OCI-LY7 (cell line): ENCODE results near the gene RAB26. TPM values are rescaled to one million over a fixed set of nuclear protein-coding genes. Genes with fewer than 3 reads are reported as not detected.
"Not testable (repeated sequence)": the region's sequence is repeated elsewhere in the genome, so short reads cannot be mapped to it uniquely, and the experiment has no call there.

ENCODE experiments used
- BruUV-seq: library from RNA; stranded (reverse); fragments of 400-500 nt; replicated peaks from 2 replicates; lab custom pipeline; 2021; lab: Mats Ljungman, UMichigan
- CTCF ChIA-PET: fragments of 300-600 bp; sonication (Branson Sonifier 250); formaldehyde crosslinking; loops from one replicate; lab custom pipeline; 2022; ENCODE audit warnings: antibody characterized with exemption; ENCODE audit not compliant: unreplicated experiment; lab: Charles Lee
- POLR2A ChIA-PET: fragments of 300-600 bp; sonication (Branson Sonifier 250); formaldehyde crosslinking; loops from one replicate; lab custom pipeline; 2022; ENCODE audit warnings: antibody characterized with exemption; lab: Charles Lee
- DNase-seq: peaks from one replicate; pipeline ENCODE4 v3.0.0-alpha.2; 2015; ENCODE audit warnings: low spot score
- H2AFZ ChIP-seq: fragments of 200-600 bp; sonication (generic), shearing (Covaris generic); 2 replicates; pipeline ENCODE4 v1.6.1; 2014; ENCODE audit warnings: mild to moderate bottlenecking, antibody characterized with exemption, low read length, moderate library complexity
- H3K27ac ChIP-seq: fragments of 200-600 bp; sonication (generic); 2 replicates; pipeline ENCODE4 v1.5.1; 2014; ENCODE audit warnings: mixed run types, low read depth, mild to moderate bottlenecking, moderate library complexity, low read length, inconsistent platforms; ENCODE audit not compliant: poor library complexity, severe bottlenecking
- H3K36me3 ChIP-seq: fragments of 200-600 bp; sonication (generic); 2 replicates; pipeline ENCODE4 v1.6.1; 2014; ENCODE audit warnings: mild to moderate bottlenecking, antibody characterized with exemption, low read length, moderate library complexity, mixed read lengths; ENCODE audit not compliant: insufficient read depth
- H3K4me1 ChIP-seq: fragments of 200-600 bp; sonication (generic); 2 replicates; pipeline ENCODE4 v1.5.1; 2014; ENCODE audit warnings: mild to moderate bottlenecking, low read length; ENCODE audit not compliant: insufficient read depth, poor library complexity, severe bottlenecking
- H3K4me2 ChIP-seq: fragments of 200-600 bp; sonication (generic); 2 replicates; pipeline ENCODE4 v1.6.1; 2014; ENCODE audit warnings: mild to moderate bottlenecking, low read length
- H3K4me3 ChIP-seq: fragments of 200-600 bp; sonication (generic); 2 replicates; pipeline ENCODE4 v1.5.1; 2014; ENCODE audit warnings: mild to moderate bottlenecking, low read depth, low read length; ENCODE audit not compliant: poor library complexity, severe bottlenecking
- H3K79me2 ChIP-seq: fragments of 200-600 bp; sonication (generic); 2 replicates; pipeline ENCODE4 v1.6.1; 2016; ENCODE audit warnings: low read depth, mild to moderate bottlenecking, low read length, moderate library complexity, mixed read lengths; ENCODE audit not compliant: insufficient read depth
- H3K9me2 ChIP-seq: fragments of 200-600 bp; sonication (generic); 2 replicates; pipeline ENCODE4 v1.6.1; 2016; ENCODE audit warnings: mild to moderate bottlenecking, low read length, mixed read lengths; ENCODE audit not compliant: insufficient read depth
- H3K9me3 ChIP-seq: fragments of 200-600 bp; sonication (generic); 2 replicates; pipeline ENCODE4 v1.6.1; 2014; ENCODE audit warnings: mild to moderate bottlenecking, mixed run types, low read length, mixed read lengths
- H4K20me1 ChIP-seq: fragments of 200-600 bp; sonication (generic); 2 replicates; pipeline ENCODE4 v1.6.1; 2014; ENCODE audit warnings: mild to moderate bottlenecking, antibody characterized with exemption, low read length, moderate library complexity, mixed read lengths; ENCODE audit not compliant: insufficient read depth
- intact Hi-C: fragments of 100-400 bp; cut with micrococcal nuclease; formaldehyde crosslinking; loops from one replicate; pipeline ENCODE4 v1.10.0; 2022; ENCODE audit not compliant: unreplicated experiment
- total RNA-seq, 2 experiments: library from RNA; depleted of rRNA in 1 of 2; stranded (reverse); fragments of >200 nt in 1 of 2; shearing (Covaris generic) in 1 of 2; gene quantifications; 2 replicates each; pipeline ENCODE4 v1.2.3, GENCODE V29; 2014 to 2022

Gene RAB26
- total RNA-seq, 2 experiments from 2014 or later: 5.0 to 9.5 TPM

DNA sequence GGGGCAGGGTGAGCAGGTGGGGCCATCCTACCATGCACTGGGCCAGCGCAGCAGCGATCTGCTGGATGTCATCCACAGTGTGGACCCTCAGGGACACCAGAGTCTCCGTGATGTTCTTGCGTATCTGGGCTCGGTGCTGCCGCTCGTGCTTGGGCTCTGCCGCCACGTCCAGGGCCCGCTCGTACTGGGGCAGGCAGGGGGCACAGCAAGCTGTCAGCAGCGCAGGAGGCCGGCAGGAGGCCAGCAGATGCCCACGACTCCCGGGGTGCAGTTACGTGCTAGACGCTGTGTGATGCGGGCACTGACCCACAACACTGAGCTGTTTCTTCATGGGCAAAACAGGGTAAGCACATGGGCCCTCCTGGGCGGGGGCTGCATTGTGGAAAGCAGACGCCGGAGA lies 43.1 kb upstream of the RAB26 start:
- POLR2A ChIA-PET, H4K20me1 ChIP-seq, H3K9me2 ChIP-seq, H3K79me2 ChIP-seq, H3K4me2 ChIP-seq, H3K4me3 ChIP-seq, H2AFZ ChIP-seq, H3K4me1 ChIP-seq, H3K27ac ChIP-seq, H3K9me3 ChIP-seq, CTCF ChIA-PET, intact Hi-C loops, DNase-seq, BruUV-seq, H3K36me3 ChIP-seq: not testable (repeated sequence)

DNA sequence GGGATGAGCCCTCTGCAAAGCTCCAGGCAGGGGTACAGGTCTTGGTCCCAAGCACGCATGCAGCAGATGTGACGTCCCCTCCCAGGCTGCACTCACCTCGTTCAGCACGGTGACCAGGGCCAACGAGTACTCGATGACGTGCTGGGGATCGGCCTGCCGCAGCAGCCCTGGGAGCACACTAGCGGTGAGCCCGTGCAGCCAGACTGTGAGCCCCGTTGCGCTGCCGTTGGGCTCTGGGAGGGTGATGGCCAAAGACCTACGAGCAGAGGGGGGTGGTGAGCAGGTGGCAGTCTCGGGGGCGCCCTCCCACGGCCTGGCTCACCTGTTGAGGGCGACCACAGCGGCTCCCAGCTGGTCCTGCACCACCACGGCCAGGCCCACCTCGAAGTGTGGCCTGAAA lies 42.7 kb upstream of the RAB26 start:
- H3K4me2 ChIP-seq, H3K9me2 ChIP-seq, H3K9me3 ChIP-seq, H3K4me1 ChIP-seq, intact Hi-C loops, H3K27ac ChIP-seq, BruUV-seq, DNase-seq, H4K20me1 ChIP-seq, H2AFZ ChIP-seq, CTCF ChIA-PET, H3K4me3 ChIP-seq, H3K36me3 ChIP-seq, POLR2A ChIA-PET, H3K79me2 ChIP-seq: not testable (repeated sequence)

DNA sequence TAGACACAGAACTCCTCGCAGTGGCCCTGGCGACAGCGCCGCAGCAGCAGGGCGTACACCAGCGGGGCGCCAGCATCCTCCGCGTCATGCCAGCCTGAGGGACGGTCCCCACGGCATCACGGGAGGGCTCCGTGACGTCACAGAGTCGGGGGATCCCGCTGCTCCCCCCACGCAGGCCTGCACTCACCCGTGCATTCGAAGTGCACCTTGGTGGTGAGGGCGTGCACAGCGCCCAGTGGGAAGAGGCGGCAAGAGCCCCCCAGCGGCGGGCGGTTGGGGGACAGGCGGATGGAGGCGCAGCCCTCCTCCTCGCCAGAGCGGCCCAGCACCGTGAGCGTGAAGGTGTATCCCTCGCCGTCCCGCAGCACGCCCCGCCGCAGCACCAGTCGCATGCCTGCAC lies 42.2 kb upstream of the RAB26 start:
- H3K36me3 ChIP-seq, H3K9me3 ChIP-seq, intact Hi-C loops, H4K20me1 ChIP-seq, H2AFZ ChIP-seq, H3K4me1 ChIP-seq, CTCF ChIA-PET, H3K4me2 ChIP-seq, BruUV-seq, POLR2A ChIA-PET, H3K27ac ChIP-seq, DNase-seq, H3K9me2 ChIP-seq, H3K79me2 ChIP-seq, H3K4me3 ChIP-seq: not testable (repeated sequence)

DNA sequence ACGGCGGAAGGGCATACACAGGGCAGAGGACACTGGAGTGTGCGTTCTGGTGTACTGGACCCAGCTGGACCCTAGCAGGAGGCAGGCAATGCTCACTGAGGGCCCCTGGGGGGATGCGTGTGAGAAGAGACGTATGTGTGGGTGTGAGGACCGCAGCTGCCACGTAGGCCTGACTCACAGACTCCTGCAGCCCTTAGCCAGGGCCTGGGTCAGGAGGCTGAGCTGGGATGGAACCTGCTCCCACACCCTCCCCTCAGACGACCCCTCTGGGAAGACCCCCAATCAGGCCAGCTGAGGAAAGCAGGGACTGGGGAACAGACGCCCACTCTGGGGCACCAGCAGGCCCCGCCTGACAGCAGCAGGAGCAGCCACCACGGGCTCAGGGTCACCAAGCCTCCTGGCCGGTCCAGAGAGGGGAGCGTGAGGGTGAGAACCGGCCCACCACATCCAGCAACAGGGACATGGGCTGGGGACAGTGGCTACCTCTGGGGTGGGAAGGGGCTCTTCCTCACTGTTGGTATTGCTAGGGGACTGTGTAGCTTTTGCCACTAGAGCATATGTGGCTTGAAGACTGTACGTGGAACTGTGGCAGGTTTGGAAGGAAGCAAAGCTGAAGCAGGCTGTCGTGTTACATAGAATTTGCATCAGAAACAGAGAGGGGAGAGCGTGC lies 41.2 kb upstream of the RAB26 start:
- intact Hi-C loops, H3K27ac ChIP-seq, H3K79me2 ChIP-seq, CTCF ChIA-PET, H3K9me2 ChIP-seq, BruUV-seq, H2AFZ ChIP-seq, H3K4me1 ChIP-seq, H3K4me2 ChIP-seq, H4K20me1 ChIP-seq, DNase-seq, POLR2A ChIA-PET, H3K9me3 ChIP-seq, H3K36me3 ChIP-seq, H3K4me3 ChIP-seq: not testable (repeated sequence)

DNA sequence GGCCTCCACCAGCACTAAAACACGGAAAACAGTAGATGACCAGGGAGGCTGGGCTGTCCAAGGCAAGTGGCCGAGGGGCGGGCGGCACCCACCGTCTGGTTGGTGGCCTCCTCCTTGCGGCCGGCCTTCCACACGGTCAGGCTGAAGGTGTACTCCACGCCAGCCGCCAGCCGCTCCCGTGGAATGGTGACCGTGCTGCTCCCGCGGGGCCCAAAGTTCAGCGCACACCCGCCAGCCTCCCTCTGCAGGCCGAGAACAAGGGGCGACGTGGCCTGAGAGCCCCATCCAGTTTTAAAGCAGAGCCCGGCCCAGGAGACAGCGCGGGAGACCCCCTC lies 40.7 kb upstream of the RAB26 start:
- intact Hi-C loops, H3K9me3 ChIP-seq, H3K36me3 ChIP-seq, H3K4me1 ChIP-seq, H2AFZ ChIP-seq, CTCF ChIA-PET, H3K4me3 ChIP-seq, BruUV-seq, H3K79me2 ChIP-seq, H3K9me2 ChIP-seq, H3K27ac ChIP-seq, H4K20me1 ChIP-seq, DNase-seq, POLR2A ChIA-PET, H3K4me2 ChIP-seq: not testable (repeated sequence)

DNA sequence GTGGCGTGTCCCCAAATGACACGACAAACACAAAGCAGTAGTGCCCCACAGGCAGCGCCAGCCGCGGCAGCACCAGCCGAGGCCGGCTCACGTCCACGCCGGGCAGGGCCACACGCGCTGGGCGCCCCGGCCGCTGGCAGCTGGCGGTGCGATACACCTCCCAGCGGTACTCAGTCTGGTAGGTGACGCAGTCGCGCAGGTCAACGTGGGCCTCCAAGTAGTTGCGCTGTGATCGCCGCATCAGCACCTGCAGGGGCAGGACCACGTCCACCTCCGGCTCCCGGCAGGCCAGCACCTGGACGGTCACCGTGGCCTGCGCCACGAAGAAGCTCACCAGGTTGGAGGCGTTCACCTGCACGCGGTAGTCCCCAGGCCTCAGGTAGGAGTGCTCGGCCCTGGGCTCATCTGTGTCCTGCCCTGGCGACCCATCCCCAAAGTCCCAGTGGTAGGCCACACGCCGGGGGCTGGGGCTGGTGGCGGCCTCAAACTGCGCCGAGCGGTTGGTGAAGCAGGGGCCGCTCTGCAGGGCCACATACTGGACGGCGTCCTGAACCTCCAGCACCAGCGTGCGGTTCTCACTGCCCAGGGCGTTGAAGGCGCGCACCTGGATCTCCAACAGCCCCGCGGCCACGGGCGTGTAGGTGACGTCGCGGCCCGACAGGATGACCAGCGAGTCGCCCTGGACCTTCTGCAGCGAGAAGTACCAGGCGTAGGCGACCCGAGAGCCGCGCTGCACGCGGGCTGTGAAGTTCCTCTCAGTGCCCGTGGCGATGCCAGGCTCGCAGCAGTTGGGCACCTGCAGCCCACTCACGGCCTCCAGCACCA lies 39.8 kb upstream of the RAB26 start:
- H3K79me2 ChIP-seq, H3K4me2 ChIP-seq, H3K4me1 ChIP-seq, H3K4me3 ChIP-seq, H4K20me1 ChIP-seq, DNase-seq, H3K9me2 ChIP-seq, CTCF ChIA-PET, H3K27ac ChIP-seq, intact Hi-C loops, H3K9me3 ChIP-seq, POLR2A ChIA-PET, H2AFZ ChIP-seq, H3K36me3 ChIP-seq, BruUV-seq: not testable (repeated sequence)
